Measurements from ENCODE around the gene POU4F1.

GRCh38 chr13:78636495-78636894 lies 33.1 kb upstream of the POU4F1 start:
- TF ChIP-seq CTCF (IDR thresholded peaks at IDR 0.05) (no peak), POLR2A (IDR thresholded peaks at IDR 0.05) (no peak)

All from right lobe of liver (tissue), 4 donors.